Gastroesophageal sphincter (tissue), 4 donors: ENCODE measurements around the gene KIF2A. TPM values are rescaled to one million over a fixed set of nuclear protein-coding genes. Genes with fewer than 3 reads are reported as not detected.

Source experiments
- ATAC-seq: fragments of 150-250 bp; one replicate; pipeline ENCODE4 v1.9.1; 2016; ENCODE audit warnings: mild to moderate bottlenecking, moderate library complexity
- H3K27ac ChIP-seq, 4 donors: fragments of 200-600 bp; sonication (generic) in 3 of 4; 1 replicate in 3 of 4; 2 replicates in 1 of 4; pipeline ENCODE4 v1.5.1; 2016 to 2019
- H3K27me3 ChIP-seq: fragments of 200-600 bp; sonication (generic); one replicate; pipeline ENCODE4 v1.5.1; 2019
- H3K36me3 ChIP-seq, 2 donors: fragments of 200-600 bp; sonication (generic); one replicate each; pipeline ENCODE4 v1.5.1; 2019; ENCODE audit warnings: control low read depth in 1 of 2
- H3K4me1 ChIP-seq, 3 donors: fragments of 200-600 bp; sonication (generic); 1 replicate in 2 of 3; 2 replicates in 1 of 3; pipeline ENCODE4 v1.5.1; 2016 to 2019; ENCODE audit warnings: control low read depth in 2 of 3
- H3K4me3 ChIP-seq, 2 donors: fragments of 200-600 bp; sonication (generic); one replicate each; pipeline ENCODE4 v1.5.1; 2019; ENCODE audit warnings: mild to moderate bottlenecking in 1 of 2, moderate library complexity in 1 of 2
- H3K9me3 ChIP-seq, 3 donors: fragments of 200-600 bp; sonication (generic); one replicate each; pipeline ENCODE4 v1.5.1; 2017 to 2019; ENCODE audit warnings: control low read depth in 2 of 3
- CTCF ChIP-seq, 4 experiments: fragments of 200-600 bp in 2 of 4; fragments of 450-650 bp in 2 of 4; sonication (generic) in 1 of 4; IDR thresholded peaks; one replicate each; pipeline ENCODE4 v1.5.1; 2017 to 2019; ENCODE audit warnings: antibody characterized with exemption in 4 of 4, mild to moderate bottlenecking in 2 of 4, moderate library complexity in 2 of 4
- EP300 ChIP-seq: sonication (generic); formaldehyde crosslinking; IDR thresholded peaks from one replicate; pipeline ENCODE4 v1.6.1; 2017; ENCODE audit warnings: antibody characterized with exemption, mild to moderate bottlenecking
- POLR2A ChIP-seq, 2 donors: fragments of 450-650 bp; IDR thresholded peaks; one replicate each; pipeline ENCODE4 v1.6.1; 2017; ENCODE audit warnings: antibody characterized with exemption in 2 of 2, mild to moderate bottlenecking in 2 of 2, moderate library complexity in 1 of 2
- POLR2AphosphoS5 ChIP-seq: sonication (generic); formaldehyde crosslinking; IDR thresholded peaks from one replicate; pipeline ENCODE4 v1.6.1; 2017; ENCODE audit warnings: antibody characterized with exemption
- WGBS, 2 donors: methylation state at CpG; one replicate each; pipeline ENCODE4 v1.1.5; 2018; ENCODE audit warnings: low coverage in 1 of 2; 5-methylcytosine and 5-hydroxymethylcytosine counted together
- total RNA-seq, 4 donors: library from RNA; depleted of rRNA; stranded (reverse); fragments of >200 nt; gene quantifications; one replicate each; pipeline ENCODE4 v1.1.0, GENCODE V29; 2016

The KIF2A gene
- total RNA-seq, 4 donors from 2014 or later, result 27.1 to 50.6 (median 33.6) TPM

- Histone ChIP-seq H3K27ac (no peak overlapping the region), H3K4me3 (no peak overlapping the region), H3K27me3 (no peaks in the 10 kb centered on the region), H3K9me3 (no peaks in the 10 kb centered on the region), H3K4me1 (no peaks in the 10 kb centered on the region), H3K36me3 (peaks cover 0 to 98% of the 10 kb centered on the region in 2 donors)
- no peak for ATAC-seq
- TF ChIP-seq CTCF (IDR thresholded peaks at IDR 0.05), result no peak
- no peak for TF ChIP-seq POLR2AphosphoS5
- no peak for TF ChIP-seq EP300
- TF ChIP-seq POLR2A (IDR thresholded peaks at IDR 0.05), result no peak
- WGBS, 2 donors, result 88 to 96% methylated on average over 2 to 4 of the region's 5 CpGs
Measured at GRCh38 chr5:62395210-62395950, 89.4 kb downstream of the KIF2A start.

- Histone ChIP-seq H3K27me3 (no peaks in the 10 kb centered on the region), H3K4me3 (peak within 1 kb of the TSS; percentile 57 to 87), H3K27ac (peak within 1 kb of the TSS; percentile 79 to 96 (median 87)), H3K9me3 (no peaks in the 10 kb centered on the region), H3K36me3 (peaks cover 0 to 32% of the 10 kb centered on the region in 2 donors), H3K4me1 (peaks cover 0 to 23% (median 10%) of the 10 kb centered on the region in 3 donors)
- WGBS, 2 donors, result 0 to 3% methylated on average over 3 to 6 of the region's 66 CpGs
- peak; percentile 100 for ATAC-seq
- peak; percentile 58 to 64 for TF ChIP-seq POLR2A (IDR thresholded peaks at IDR 0.05)
- TF ChIP-seq EP300, result no peak
- peak; percentile 79 for TF ChIP-seq POLR2AphosphoS5
- TF ChIP-seq CTCF (IDR thresholded peaks at IDR 0.05), result peak in 1 of 4 experiments; percentile 16
Measured at GRCh38 chr5:62403411-62404250, 97.6 kb downstream of the KIF2A start, which contains the start of gene DIMT1. Gene DIMT1 (minus strand): TSS chr5:62403905. CDS start chr5:62403772, 133 bp downstream.

GRCh38 chr5:62412549-62413329, 106.7 kb downstream of the KIF2A start, which contains the start of gene IPO11:
Gene IPO11 (plus strand): TSS chr5:62412763. CDS start chr5:62437280, 24,517 bp downstream.
- TF ChIP-seq POLR2A (IDR thresholded peaks at IDR 0.05) (peak; percentile 64 to 78), EP300 (no peak), POLR2AphosphoS5 (peak; percentile 93)
- no peaks in the 10 kb centered on the region for H3K9me3 ChIP-seq
- WGBS, 2 donors, result 0% methylated on average over 8 to 10 of the region's 66 CpGs
- no peaks in the 10 kb centered on the region for H3K36me3 ChIP-seq
- H3K27ac ChIP-seq, result peak within 1 kb of the TSS; percentile 24 to 86 (median 84)
- ATAC-seq, result peak; percentile 100
- no peaks in the 10 kb centered on the region for H3K27me3 ChIP-seq
- peaks cover 0 to 29% (median 9%) of the 10 kb centered on the region in 3 donors for H3K4me1 ChIP-seq
- H3K4me3 ChIP-seq, result peak within 1 kb of the TSS; percentile 85 to 97

GRCh38 chr5:62413711-62414110, 107.7 kb downstream of the KIF2A start:
- no peaks in the 10 kb centered on the region for H3K27me3 ChIP-seq
- H3K9me3 ChIP-seq, result no peaks in the 10 kb centered on the region
- 49 to 56% methylated on average over 3 of the region's 3 CpGs for WGBS, 2 donors
- TF ChIP-seq CTCF (IDR thresholded peaks at IDR 0.05) (no peak), POLR2AphosphoS5 (no peak), POLR2A (IDR thresholded peaks at IDR 0.05) (no peak), EP300 (no peak)
- H3K27ac ChIP-seq, result no peak overlapping the region
- no peaks in the 10 kb centered on the region for H3K36me3 ChIP-seq
- H3K4me3 ChIP-seq, result peak overlapping the region; percentile 85 to 97
- H3K4me1 ChIP-seq, result peaks cover 0 to 29% (median 9%) of the 10 kb centered on the region in 3 donors
- ATAC-seq, result no peak
